Renal cortical epithelial cell (primary cell): Measurements from ENCODE around the gene TTC28. TPM values are rescaled to one million over a fixed set of nuclear protein-coding genes. Genes with fewer than 3 reads are reported as not detected.
A peak's percentile ranks its signal among the peaks of the same experiment; 100 is the strongest.
"Not testable (repeated sequence)": the region's sequence is repeated elsewhere in the genome, so short reads cannot be mapped to it uniquely, and the experiment has no call there.

Experiments
- DNase-seq: peaks from one replicate; pipeline ENCODE4 v3.0.0-alpha.2; 2011; ENCODE audit warnings: low read depth
- total RNA-seq: library from RNA; depleted of rRNA; stranded (reverse); fragments of >200 nt; gene quantifications from 2 replicates; pipeline ENCODE4 v1.2.3, GENCODE V29; 2014

The TTC28 gene
- total RNA-seq = 6.3 and 28.3 TPM in 2 replicates

GRCh38 chr22:28679611-28680287 lies at the start of gene TTC28:
Gene TTC28, minus strand, starts transcription at chr22:28679840. Its CDS starts 117 bp downstream, at chr22:28679723.
- DNase-seq = not testable (repeated sequence)

- DNase-seq = peak; percentile 53
These were observed 49.1 kb upstream of the TTC28 start for GRCh38 chr22:28728621-28729313.

- DNase-seq = no peak
These were observed 48.4 kb upstream of the TTC28 start for GRCh38 chr22:28728002-28728401.

- no peak for DNase-seq
These were observed 38.4 kb upstream of the TTC28 start for GRCh38 chr22:28718044-28718443.

- no peak for DNase-seq
These were observed 37.0 kb upstream of the TTC28 start for GRCh38 chr22:28716686-28717085.

- no peak for DNase-seq
These were observed 36.0 kb upstream of the TTC28 start for GRCh38 chr22:28715611-28716010.

GRCh38 chr22:28714043-28714628 lies 34.5 kb upstream of the TTC28 start:
- DNase-seq = peak; percentile 52

GRCh38 chr22:28711820-28712777 lies 32.5 kb upstream of the TTC28 start:
- DNase-seq = peak; percentile 100

- DNase-seq = no peak
These were observed 31.7 kb upstream of the TTC28 start for GRCh38 chr22:28711341-28711740.

- DNase-seq = peak; percentile 16
These were observed 31.0 kb upstream of the TTC28 start for GRCh38 chr22:28710576-28711191.

- DNase-seq = no peak
These were observed 30.5 kb upstream of the TTC28 start for GRCh38 chr22:28710107-28710506.

- DNase-seq = no peak
These were observed 27.2 kb upstream of the TTC28 start for GRCh38 chr22:28706845-28707244.

GRCh38 chr22:28703436-28703835 lies 23.8 kb upstream of the TTC28 start:
- no peak for DNase-seq

- DNase-seq = no peak
These were observed 23.3 kb upstream of the TTC28 start for GRCh38 chr22:28702891-28703290.

GRCh38 chr22:28693041-28693760 lies 13.6 kb upstream of the TTC28 start:
- DNase-seq = peak; percentile 75

GRCh38 chr22:28689796-28690195 lies 10.2 kb upstream of the TTC28 start:
- DNase-seq = not testable (repeated sequence)

GRCh38 chr22:28682966-28683365 lies 3.3 kb upstream of the TTC28 start:
- not testable (repeated sequence) for DNase-seq

- peak; percentile 78 for DNase-seq
These were observed 1.3 kb upstream of the TTC28 start for GRCh38 chr22:28680813-28681490.

- peak; percentile 28 for DNase-seq
These were observed 646 bp downstream of the TTC28 start for GRCh38 chr22:28678778-28679610.
